ENCODE measurements around the gene IRF3. TPM values are rescaled to one million over a fixed set of nuclear protein-coding genes. Genes with fewer than 3 reads are reported as not detected.
A peak's percentile ranks its signal among the peaks of the same experiment; 100 is the strongest.

Gene IRF3
- total RNA-seq, 1 experiment from 2014 or later, result 81.7 TPM

DNA sequence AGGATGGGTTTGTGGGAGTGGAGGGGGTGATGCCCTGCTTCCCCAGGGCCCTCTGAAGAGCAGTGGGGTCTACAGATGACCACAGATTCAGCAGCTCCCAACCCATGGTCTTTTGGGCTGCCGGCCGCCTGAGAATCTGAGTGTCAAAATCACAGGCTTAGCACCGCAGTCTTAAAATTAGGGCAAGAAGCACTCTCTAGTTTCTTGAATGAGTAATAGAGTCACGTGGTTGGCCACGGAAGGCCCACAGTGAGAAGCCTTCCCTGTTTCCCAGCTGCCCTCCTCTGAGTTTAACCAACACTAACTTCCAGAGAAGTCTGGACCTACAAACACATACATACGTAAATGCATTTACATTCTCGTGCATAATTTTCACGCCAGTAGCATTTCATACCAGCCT, 16.6 kb upstream of the IRF3 start:
- intact Hi-C loops (cut with micrococcal nuclease; ENCODE audit: unreplicated experiment), result no loop called here
- ChIA-PET CTCF (no interaction called here), POLR2A (ENCODE audit: low non-redundant PET) (no interaction called here)
- BruUV-seq (replicated peaks), result no TSS peak
- no peak for DNase-seq (ENCODE audit: low spot score)
- H3K4me1 ChIP-seq (ENCODE audit: insufficient read depth, low read length, poor library complexity, severe bottlenecking), result peaks cover 31% of the 10 kb centered on the region
- TF ChIP-seq EZH2 (IDR thresholded peaks at IDR 0.05; ENCODE audit: borderline replicate concordance, low read depth, low read length, poor library complexity, severe bottlenecking), result no peak
- TF ChIP-seq, protein P1, sequence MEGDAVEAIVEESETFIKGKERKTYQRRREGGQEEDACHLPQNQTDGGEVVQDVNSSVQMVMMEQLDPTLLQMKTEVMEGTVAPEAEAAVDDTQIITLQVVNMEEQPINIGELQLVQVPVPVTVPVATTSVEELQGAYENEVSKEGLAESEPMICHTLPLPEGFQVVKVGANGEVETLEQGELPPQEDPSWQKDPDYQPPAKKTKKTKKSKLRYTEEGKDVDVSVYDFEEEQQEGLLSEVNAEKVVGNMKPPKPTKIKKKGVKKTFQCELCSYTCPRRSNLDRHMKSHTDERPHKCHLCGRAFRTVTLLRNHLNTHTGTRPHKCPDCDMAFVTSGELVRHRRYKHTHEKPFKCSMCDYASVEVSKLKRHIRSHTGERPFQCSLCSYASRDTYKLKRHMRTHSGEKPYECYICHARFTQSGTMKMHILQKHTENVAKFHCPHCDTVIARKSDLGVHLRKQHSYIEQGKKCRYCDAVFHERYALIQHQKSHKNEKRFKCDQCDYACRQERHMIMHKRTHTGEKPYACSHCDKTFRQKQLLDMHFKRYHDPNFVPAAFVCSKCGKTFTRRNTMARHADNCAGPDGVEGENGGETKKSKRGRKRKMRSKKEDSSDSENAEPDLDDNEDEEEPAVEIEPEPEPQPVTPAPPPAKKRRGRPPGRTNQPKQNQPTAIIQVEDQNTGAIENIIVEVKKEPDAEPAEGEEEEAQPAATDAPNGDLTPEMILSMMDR (conservative IDR thresholded peaks at IDR 0.05; ENCODE audit: low read depth, low read length), result no peak
- peaks cover 51% of the 10 kb centered on the region for H3K36me3 ChIP-seq (ENCODE audit: insufficient read depth, low read length, poor library complexity, severe bottlenecking)
- no peaks in the 10 kb centered on the region for H3K27me3 ChIP-seq (replicated peaks; ENCODE audit: insufficient read depth, low read depth, low read length, poor library complexity)
- H3K27ac ChIP-seq (ENCODE audit: low read depth, low read length, poor library complexity, severe bottlenecking), result no peak overlapping the region
- H3K9me3 ChIP-seq (ENCODE audit: low read depth, low read length, poor library complexity, severe bottlenecking), result no peaks in the 10 kb centered on the region
- H3K4me3 ChIP-seq (ENCODE audit: low read depth, low read length, poor library complexity, severe bottlenecking), result no peak overlapping the region

DNA sequence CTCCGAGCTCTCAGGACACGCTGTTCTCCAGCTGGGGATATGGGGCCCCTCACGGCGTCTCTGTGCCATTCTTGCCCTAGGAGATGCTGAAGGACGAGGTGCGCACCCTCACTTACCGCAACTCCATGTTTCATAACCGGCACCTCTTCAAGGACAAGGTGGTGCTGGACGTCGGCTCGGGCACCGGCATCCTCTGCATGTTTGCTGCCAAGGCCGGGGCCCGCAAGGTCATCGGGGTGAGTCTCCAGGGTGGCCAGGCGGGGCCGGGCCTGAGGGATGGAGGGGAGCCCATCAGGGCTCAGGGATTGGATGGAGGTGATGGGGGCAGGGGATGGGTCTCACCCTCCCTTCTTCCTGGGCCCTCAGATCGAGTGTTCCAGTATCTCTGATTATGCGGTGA, 16.2 kb upstream of the IRF3 start:
- intact Hi-C loops (cut with micrococcal nuclease; ENCODE audit: unreplicated experiment), result no loop called here
- DNase-seq (ENCODE audit: low spot score), result no peak
- CTCF ChIA-PET, result interaction anchor here (1.2 kb wide), 1 partner anchor 8 kb away, joined by 5 read pairs; the partner anchor contains the start of gene CPT1C
- Histone ChIP-seq H3K4me1 (ENCODE audit: insufficient read depth, low read length, poor library complexity, severe bottlenecking) (peaks cover 26% of the 10 kb centered on the region), H3K27me3 (replicated peaks; ENCODE audit: insufficient read depth, low read depth, low read length, poor library complexity) (no peaks in the 10 kb centered on the region), H3K36me3 (ENCODE audit: insufficient read depth, low read length, poor library complexity, severe bottlenecking) (peaks cover 51% of the 10 kb centered on the region), H3K9me3 (ENCODE audit: low read depth, low read length, poor library complexity, severe bottlenecking) (no peaks in the 10 kb centered on the region), H3K27ac (ENCODE audit: low read depth, low read length, poor library complexity, severe bottlenecking) (no peak overlapping the region), H3K4me3 (ENCODE audit: low read depth, low read length, poor library complexity, severe bottlenecking) (no peak overlapping the region)
- POLR2A ChIA-PET (ENCODE audit: low non-redundant PET), result no interaction called here
- no peak for TF ChIP-seq EZH2 (IDR thresholded peaks at IDR 0.05; ENCODE audit: borderline replicate concordance, low read depth, low read length, poor library complexity, severe bottlenecking)
- TF ChIP-seq, protein P1 (conservative IDR thresholded peaks at IDR 0.05; ENCODE audit: low read depth, low read length), result no peak
- no TSS peak for BruUV-seq (replicated peaks)

- BruUV-seq (replicated peaks), result no TSS peak
- CTCF ChIA-PET, result interaction anchor here (0.6 to 1.2 kb wide), 5 partner anchors 10 to 169 kb away, joined by 3 to 9 read pairs (median 3); partner anchors contain the start of gene CPT1C
- Histone ChIP-seq H3K36me3 (ENCODE audit: insufficient read depth, low read length, poor library complexity, severe bottlenecking) (peaks cover 45% of the 10 kb centered on the region), H3K4me3 (ENCODE audit: low read depth, low read length, poor library complexity, severe bottlenecking) (no peak overlapping the region), H3K27ac (ENCODE audit: low read depth, low read length, poor library complexity, severe bottlenecking) (peak overlapping the region; percentile 57), H3K9me3 (ENCODE audit: low read depth, low read length, poor library complexity, severe bottlenecking) (no peaks in the 10 kb centered on the region), H3K4me1 (ENCODE audit: insufficient read depth, low read length, poor library complexity, severe bottlenecking) (peaks cover 29% of the 10 kb centered on the region), H3K27me3 (replicated peaks; ENCODE audit: insufficient read depth, low read depth, low read length, poor library complexity) (no peaks in the 10 kb centered on the region)
- no peak for TF ChIP-seq EZH2 (IDR thresholded peaks at IDR 0.05; ENCODE audit: borderline replicate concordance, low read depth, low read length, poor library complexity, severe bottlenecking)
- TF ChIP-seq, protein P1 (conservative IDR thresholded peaks at IDR 0.05; ENCODE audit: low read depth, low read length), result peak; percentile 99
- intact Hi-C loops (cut with micrococcal nuclease; ENCODE audit: unreplicated experiment), result no loop called here
- DNase-seq (ENCODE audit: low spot score), result peak; percentile 94
- POLR2A ChIA-PET (ENCODE audit: low non-redundant PET), result no interaction called here
Measured at GRCh38 chr19:49680421-49681351, 15.0 kb upstream of the IRF3 start.

Measured in A673 (cell line).